SK-MEL-5 (cell line): ENCODE data around the gene PCBP4. TPM values are rescaled to one million over a fixed set of nuclear protein-coding genes. Genes with fewer than 3 reads are reported as not detected.
"Not testable (repeated sequence)": the region's sequence is repeated elsewhere in the genome, so short reads cannot be mapped to it uniquely, and the experiment has no call there.

Experiments
- DNase-seq: peaks from one replicate; pipeline ENCODE4 v3.0.0-alpha.2; 2016; ENCODE audit warnings: low read depth, low spot score
- in situ Hi-C: cut with HindIII; loops from 2 replicates; pipeline ENCODE4 v1.10.0; 2016; ENCODE audit warnings: low sequenced_read_pairs, high pct_unique_total_duplicates, low pct_unique_long_range_greater_than_20kb
- total RNA-seq: library from RNA; depleted of rRNA; stranded (reverse); fragments of >200 nt; shearing (Covaris generic); gene quantifications from 2 replicates; pipeline ENCODE4 v1.2.3, GENCODE V29; 2014

PCBP4 gene
- total RNA-seq, 1 experiment from 2014 or later, result 25.0 TPM

DNA sequence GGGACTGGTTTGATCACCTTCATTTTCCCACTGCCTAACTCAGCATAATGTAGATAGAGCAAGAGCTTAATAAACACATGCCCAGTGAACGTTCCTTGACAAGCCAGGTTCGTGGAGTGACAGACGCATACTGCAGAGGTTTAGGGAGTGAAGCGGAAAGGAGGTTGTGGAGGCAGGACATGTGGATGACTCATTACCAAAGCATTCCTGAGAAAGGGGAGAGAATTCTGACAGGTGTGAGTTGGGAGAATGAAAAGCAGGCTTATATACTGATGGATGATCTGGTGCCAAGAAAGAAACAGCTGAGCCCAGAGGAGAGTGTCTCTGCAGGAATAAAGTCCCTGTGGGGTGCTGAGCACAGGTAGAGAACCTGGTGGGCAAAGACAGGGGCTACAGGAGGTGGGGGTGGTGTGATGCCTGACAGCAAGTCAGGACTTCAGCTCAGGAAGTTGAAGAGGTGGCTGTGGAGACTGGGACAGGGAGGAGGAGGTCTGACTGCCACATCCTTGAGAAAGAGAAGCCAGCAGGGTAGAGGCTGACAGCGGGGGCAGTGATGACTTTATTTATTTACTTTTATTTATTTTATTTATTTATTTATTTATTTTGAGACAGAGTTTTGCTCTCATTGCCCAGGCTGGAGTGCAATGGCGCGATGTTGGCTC, 30.8 kb upstream of the PCBP4 start:
- DNase-seq, result no peak

DNA sequence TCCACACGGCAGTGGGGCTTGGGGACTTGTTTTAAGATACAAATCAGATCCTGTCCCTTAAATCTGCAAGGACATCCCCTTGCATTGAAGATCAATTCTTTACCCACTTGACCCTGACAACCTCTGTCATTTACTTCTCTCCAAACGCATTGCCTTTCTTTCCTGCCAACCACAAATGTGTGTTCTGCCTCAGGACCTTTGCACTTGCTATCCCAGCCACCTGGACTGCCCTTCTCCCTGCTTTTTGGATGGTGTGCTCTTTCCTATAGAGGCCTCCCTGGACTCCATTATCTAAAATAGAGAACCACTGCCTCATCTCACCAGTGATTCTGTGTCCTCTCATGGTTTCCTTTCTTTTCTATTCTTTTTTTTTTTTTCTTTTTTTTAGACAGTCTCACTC, 29.9 kb upstream of the PCBP4 start:
- DNase-seq, result no peak
- in situ Hi-C loops, result no loop called here

More for the DNA sequence above, 30.8 kb upstream of the PCBP4 start:
- in situ Hi-C loops, result no loop called here

DNA sequence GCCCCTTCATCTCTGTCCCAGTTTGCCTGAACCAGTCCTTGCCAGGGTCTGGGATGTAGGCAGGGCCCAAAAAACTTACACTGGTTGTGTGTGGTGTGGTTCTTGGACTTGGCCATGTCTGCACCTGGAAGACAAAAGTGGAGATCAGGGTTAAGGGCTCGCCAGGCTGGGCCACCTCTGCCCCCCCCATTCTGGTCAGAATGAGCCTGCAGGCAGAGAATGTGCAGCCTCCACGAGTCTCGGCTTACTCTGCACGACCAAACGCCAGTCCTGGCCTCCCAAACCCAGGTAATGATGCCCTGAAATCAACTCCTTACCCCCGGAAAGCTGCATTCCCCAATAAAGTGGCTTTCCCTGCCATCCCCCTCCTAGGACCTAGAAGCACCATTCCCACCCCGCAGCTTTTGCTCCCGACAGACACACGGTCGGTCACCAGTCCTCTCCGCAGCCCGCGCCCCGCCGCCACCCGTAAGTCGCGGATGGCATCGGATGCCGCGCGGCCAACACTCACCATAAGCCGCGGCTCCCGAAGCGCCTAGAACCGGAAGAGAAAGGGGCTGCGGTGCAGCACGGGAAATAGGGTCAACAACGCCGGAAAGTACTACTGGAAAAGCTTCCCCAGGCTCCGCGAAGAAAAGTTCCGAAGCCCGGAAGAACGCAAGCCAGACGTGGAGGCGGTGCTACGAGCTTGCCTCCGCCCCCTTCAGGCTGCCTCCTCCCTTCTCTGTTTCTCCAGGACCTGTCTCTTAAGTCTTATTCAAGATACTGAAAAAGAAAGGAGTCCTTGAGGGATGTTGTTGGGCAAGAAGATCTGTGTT, 28.3 kb upstream of the PCBP4 start, which contains the start of gene RPL29:
TSS of gene RPL29 (minus strand) at position 550 of the 818 bp plus-strand sequence. CDS start at position 116, 434 bp downstream.
- in situ Hi-C loops, result no loop called here
- peak; percentile 96 for DNase-seq

DNA sequence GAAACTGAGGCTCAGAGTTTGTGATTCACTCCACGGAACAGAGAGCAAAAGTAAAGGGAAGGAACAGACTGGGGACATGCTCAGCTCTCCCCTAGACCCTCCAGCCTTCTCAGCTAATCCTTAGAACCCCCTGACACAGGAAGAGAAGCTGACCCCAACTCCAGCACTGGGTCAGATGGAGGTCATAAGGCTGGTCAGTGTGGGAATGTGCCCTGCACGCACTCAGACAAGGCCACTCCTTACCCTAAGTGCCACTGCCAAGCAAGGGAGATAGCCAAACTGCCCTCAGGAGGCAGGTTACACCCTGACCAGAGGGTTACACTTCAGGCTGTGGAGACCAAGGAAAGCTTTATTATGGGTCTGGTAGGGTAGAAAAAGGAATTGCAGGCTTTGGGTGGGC, 27.3 kb upstream of the PCBP4 start:
- in situ Hi-C loops, result no loop called here
- no peak for DNase-seq

DNA sequence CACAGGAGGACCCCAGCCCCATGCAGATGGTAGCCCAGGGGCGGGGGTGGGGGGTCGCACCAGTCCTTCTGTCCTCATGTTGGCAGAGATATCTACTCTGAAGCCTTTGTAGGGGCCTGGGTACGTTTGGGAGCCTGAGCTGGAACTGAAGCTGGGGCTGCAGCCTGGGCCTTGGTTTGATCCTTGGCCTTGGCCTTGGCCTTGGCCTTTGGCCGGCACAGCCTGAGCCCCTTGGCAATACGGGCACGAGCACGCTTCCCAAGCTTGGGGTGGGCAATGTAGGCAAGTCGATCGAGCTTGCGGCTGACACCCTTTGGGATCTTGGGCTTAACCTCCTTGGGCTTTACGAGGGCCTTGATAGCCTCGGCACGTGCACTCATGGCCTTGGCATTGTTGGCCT, 26.4 kb upstream of the PCBP4 start:
- in situ Hi-C loops, DNase-seq: not testable (repeated sequence)

DNA sequence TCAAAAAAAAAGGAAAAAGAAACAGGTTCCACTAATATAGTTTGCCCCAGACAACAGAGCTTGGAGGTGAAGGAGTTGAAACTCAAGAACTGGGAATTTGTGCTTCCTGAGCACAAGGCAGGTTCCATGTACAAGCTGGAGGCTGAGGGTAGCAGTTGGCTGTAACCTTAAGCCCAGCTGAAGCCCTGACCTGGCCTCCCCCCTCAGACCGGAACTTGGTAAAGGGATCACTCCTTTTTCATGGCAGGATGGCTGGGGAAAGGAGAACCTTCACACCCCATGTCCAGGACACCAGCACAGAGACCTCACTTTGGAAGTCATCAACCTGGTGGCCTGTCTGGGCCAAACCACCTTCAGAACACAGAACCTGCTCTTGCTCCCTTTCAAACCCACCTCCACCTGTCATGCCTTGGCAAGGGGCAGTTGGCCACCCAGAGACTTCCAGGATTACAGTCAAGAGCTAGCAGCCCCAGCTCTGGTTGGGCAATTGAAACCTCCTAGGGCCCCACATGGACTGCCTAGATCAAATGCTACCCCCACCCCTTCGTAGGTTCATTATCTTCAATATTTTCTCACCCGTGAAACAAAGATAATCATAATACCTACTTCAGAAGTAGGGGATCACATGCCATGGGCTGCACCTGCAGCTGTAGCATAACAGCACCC, 24.9 kb upstream of the PCBP4 start:
- DNase-seq, result no peak
- in situ Hi-C loops, result no loop called here

DNA sequence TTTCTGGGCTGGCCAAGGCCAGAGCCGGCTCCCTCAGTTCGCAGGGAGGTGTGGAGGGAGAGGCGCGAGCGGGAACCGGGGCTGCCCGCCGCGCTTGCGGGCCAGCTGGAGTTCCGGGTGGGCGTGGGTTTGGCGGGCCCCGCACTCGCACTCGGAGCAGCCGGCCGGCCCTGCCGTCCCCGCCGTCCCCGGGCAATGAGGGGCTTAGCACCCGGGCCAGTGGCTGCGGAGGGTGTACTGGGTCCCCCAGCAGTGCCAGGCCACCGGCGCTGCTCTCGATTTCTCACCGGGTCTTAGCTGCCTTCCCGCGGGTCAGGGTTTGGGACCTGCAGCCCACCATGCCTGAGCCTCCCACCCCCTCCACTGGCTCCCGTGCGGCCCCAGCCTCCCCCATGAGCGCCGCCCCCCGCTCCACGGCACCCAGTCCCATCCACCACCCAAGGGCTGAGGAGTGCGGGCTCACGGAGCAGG, 23.3 kb upstream of the PCBP4 start:
- in situ Hi-C loops, DNase-seq: not testable (repeated sequence)

DNA sequence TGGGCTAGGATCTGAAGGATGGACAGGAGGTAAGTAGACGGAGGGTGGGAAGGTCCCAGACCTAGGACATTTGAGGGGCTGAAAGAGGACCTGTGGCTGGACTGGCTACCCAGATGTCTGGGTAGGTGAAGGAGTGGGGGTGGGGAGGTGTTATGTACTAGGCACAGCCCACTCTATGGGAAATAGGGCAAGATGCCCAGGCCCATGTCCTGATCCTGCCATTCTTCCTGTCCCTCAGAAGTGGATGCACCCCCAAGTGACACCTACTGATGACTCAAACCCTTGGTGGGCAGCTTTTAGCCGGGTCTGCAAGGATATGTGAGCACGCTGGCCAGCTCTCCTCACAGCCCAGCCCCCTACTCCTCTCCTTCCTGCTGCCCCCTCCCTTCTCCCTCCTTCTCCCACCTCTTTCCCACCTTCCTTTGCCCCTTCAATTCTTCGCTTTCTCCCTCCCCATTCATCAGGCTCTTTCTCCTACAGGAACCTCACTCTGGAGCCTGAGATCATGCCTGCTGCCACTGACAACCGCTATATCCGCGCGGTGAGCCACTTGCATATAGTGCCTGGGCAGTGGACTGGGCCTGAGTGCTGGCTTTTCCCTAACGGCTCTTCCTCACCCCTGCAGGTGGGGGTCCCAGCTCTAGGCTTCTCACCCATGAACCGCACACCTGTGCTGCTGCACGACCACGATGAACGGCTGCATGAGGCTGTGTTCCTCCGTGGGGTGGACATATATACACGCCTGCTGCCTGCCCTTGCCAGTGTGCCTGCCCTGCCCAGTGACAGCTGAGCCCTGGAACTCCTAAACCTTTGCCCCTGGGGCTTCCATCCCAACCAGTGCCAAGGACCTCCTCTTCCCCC, 21.3 kb upstream of the PCBP4 start:
- no peak for DNase-seq
- in situ Hi-C loops, result no loop called here

DNA sequence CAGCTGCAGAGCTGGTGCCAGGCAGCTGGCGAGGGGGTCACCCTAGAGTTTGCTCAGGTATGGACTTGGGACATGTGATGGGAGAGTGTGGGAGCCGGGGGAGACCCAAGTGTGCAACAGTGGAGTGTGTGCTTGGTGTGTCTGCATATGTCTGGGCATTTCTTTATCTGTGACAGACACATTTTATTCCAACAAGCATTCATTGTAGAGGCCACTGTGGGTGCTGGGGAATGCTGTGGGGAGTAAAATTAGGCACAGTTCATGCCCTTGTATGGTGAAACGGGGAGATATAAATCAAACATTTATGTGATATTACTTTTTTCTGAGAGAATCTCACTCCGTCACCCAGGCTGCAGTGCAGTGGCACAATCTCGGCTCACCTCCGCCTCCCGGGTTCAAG, 20.3 kb upstream of the PCBP4 start:
- DNase-seq, result no peak
- in situ Hi-C loops, result no loop called here

DNA sequence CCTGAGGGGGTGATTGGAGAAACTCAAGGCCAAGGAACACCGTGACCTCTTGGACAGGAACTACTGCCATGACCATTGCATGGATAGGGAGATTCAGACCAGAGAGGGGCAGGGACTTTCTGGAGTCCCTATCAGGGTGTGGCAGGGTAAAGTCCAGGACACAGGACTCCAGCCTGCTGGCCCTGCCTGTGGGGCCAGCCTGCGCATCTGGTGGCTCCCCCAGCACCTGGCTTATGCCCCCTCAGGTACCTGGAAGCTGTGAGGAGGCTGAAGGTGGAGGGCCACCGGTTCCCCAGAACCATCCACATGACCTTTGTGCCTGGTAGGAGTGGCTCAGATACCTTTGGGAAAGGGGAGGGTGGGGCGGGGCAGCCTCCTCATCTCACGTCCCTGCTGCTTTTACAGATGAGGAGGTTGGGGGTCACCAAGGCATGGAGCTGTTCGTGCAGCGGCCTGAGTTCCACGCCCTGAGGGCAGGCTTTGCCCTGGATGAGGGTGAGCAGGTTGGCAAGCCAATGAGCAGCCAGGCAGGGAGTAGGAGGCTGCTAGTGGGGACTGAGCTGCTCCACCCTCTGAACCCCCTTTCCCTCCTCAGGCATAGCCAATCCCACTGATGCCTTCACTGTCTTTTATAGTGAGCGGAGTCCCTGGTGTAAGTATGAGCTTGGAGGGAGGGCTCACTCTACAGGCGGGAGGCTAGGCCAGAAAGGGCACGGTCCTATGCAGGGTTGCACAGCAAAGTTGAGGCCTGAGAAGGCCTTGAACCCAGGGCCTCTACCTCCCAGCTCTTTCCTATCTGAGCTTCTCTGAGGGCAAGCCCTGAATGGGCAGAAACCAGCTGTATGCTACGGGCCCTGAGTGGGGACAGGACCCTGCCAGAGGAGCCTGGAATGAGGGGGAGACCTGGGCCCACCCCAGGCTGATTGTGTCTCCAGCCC, 19.0 kb upstream of the PCBP4 start:
- DNase-seq, result no peak
- in situ Hi-C loops, result no loop called here

DNA sequence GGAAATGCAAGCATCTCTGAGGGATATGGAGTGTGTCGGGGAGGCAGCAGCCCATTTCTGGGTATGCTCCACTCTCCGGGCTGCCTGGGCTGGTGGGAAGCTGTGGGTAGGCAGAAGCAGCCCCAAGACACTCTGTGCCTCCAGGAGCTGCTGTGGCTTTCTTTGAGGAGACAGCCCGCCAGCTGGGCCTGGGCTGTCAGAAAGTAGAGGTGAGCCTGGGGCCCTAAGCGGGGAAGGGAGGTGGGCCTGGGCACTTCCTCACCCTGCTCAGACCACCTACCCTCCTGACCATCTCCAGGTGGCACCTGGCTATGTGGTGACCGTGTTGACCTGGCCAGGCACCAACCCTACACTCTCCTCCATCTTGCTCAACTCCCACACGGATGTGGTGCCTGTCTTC, 17.8 kb upstream of the PCBP4 start:
- in situ Hi-C loops, result no loop called here
- no peak for DNase-seq

DNA sequence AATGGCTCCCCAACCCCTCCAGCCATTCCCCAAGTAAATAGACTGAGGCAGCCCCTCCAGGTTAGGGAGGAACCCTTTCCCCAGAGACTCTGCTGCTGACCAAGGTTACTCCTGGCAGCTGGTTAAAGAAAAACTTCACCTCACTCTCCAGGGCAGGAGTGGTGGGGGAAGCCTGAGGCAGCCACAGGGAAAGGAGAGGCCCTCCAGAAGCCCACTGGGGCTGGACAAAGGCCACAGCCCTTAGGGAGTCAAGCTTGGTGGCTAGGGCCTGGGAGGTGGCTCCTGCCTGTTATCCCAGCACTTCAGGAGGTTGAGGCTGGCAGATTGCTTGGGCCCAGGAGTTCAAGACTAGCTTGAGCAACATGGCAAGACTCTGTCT, 17.0 kb upstream of the PCBP4 start:
- in situ Hi-C loops, result no loop called here
- DNase-seq, result no peak

DNA sequence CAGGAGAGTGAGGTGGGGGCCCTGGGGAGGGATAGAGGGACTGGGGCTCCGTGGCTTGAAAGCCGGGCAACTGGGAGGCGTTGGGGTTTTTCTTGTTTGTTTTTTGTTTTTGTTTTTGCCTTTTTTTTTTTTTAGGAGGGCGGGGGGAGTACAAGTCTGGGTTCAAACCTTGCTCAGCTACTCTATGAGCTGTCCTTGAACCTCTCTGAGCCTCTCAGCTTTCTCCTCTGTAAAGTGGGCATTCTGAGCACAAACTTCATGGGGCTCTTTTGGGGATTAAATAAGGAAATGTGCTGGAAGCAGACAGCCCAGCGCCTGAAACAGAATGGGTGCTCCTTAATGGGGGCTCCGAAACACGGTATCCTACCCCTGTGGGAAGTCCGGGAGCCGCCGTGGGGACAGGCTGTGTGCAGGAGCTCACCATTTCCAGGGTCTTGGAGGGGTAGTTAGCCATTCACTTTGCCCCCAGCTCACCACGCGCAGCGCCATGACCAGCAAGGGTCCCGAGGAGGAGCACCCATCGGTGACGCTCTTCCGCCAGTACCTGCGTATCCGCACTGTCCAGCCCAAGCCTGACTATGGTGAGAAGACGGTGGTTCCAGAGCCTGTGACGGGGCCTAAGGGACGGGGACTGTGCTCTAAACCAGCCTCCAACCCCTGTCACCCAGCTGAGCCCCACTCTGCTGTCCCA, 16.5 kb upstream of the PCBP4 start:
- in situ Hi-C loops, result no loop called here
- DNase-seq, result no peak

DNA sequence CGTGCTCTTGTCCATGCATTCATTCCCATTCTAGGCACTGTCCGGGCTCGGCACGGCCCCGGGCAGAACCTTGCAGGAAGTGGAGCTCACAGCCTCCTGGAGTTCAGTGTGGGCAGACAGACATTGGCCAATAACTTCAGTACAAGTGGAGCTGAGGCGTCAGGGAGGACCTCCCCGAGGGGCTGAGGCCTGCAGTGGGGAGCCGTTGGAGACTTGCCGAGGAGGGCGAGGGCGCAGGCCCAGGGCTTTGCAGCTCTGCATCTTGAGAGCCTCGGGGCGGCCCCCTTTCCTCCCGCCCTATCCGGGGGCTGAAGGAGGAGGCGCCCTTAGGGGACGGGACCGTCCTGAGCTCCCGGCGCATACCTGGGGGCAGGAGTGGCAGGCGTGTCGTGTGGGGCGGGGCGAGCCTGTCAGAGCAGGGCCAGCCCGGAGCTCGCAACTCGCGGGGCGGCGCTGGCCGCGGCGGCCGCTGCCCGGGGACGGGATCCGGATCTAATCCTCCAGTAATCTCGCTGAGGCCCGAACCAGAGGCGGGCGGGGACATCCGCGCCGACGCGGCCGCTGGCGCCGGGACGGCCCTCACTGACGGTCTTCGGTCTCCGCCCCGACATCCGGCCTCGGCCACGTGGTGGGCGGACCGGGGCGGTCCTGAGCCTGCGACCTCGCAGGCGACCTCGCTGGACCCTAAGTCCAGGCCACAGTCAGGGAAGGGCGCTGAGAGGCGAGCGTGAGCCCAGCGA, 15.8 kb upstream of the PCBP4 start, which contains the start of gene ACY1:
TSS of gene ACY1 (plus strand) at position 698 of the 740 bp plus-strand sequence. CDS start 530 bp downstream, outside the sequence.
- DNase-seq, result peak; percentile 78
- in situ Hi-C loops, result no loop called here

DNA sequence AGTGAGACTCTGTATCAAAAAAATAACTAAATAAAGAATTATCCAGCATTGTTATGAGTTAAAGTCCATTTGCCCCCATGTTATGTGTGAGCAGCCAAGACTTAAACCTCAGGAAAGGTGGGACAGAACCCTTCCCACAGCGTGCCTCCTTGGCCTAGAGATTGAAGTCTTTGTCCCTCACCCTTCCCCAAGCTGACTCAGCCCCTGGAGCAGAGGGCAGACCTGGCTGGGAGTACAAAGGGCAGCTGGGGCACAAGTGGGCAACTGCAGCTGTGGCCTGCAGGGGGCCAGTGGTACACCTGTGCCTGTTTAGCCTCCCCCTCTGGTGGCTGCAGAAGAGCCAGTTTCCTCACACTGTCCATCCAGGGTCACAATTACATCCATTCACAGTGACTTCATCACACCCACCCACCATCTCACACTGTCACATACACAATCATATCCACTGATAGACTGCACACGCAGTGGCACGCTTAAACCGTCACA, 15.1 kb upstream of the PCBP4 start:
- in situ Hi-C loops, result no loop called here
- DNase-seq, result peak; percentile 54
